Adrenal gland (tissue), 19 donors: Measurements from ENCODE around the gene PRKN. TPM values are rescaled to one million over a fixed set of nuclear protein-coding genes. Genes with fewer than 3 reads are reported as not detected.

Experiments used
- DNase-seq, 7 donors: peaks; one replicate each; pipeline ENCODE4 v3.0.0-alpha.2; 2019 to 2020
- H3K27ac ChIP-seq, 5 donors: fragments of 200-600 bp; sonication (generic) in 4 of 5; 1 replicate in 3 of 5; 2 replicates in 2 of 5; pipeline versions ENCODE4 v1.5.1 to v1.8.0; 2016 to 2020; ENCODE audit warnings: mild to moderate bottlenecking in 1 of 5
- H3K27me3 ChIP-seq: fragments of 200-600 bp; 2 replicates; pipeline ENCODE4 v1.8.0; 2021
- H3K36me3 ChIP-seq, 2 donors: fragments of 200-600 bp; replicated peaks in 1 of 2; 1 replicate in 1 of 2; 2 replicates in 1 of 2; pipeline versions ENCODE4 v1.5.1 to v1.8.0; 2018 to 2022
- H3K4me1 ChIP-seq, 2 donors: fragments of 200-600 bp; replicated peaks in 1 of 2; 1 replicate in 1 of 2; 2 replicates in 1 of 2; pipeline versions ENCODE4 v1.5.1 to v1.8.0; 2018 to 2021
- H3K4me3 ChIP-seq, 4 donors: fragments of 200-600 bp; sonication (generic) in 3 of 4; one replicate each; pipeline ENCODE4 v1.5.1; 2016 to 2018
- H3K9me3 ChIP-seq, 3 donors: fragments of 200-600 bp; sonication (generic) in 1 of 3; replicated peaks in 1 of 3; 1 replicate in 2 of 3; 2 replicates in 1 of 3; pipeline versions ENCODE4 v1.5.1 to v1.8.0; 2016 to 2021
- POLR2A ChIP-seq, 2 donors: fragments of 450-650 bp; IDR thresholded peaks; one replicate each; pipeline ENCODE4 v1.6.1; 2017; ENCODE audit warnings: antibody characterized with exemption in 2 of 2, mild to moderate bottlenecking in 2 of 2, moderate library complexity in 1 of 2
- WGBS, 4 donors: extraction: QIAGEN DNeasy Blood & Tissue Kit in 2 of 4; methylation state at CpG; one replicate each; pipeline versions ENCODE4 v1.1.5 to v1.1.7; 2013 to 2017; 5-methylcytosine and 5-hydroxymethylcytosine counted together
- intact Hi-C, 2 donors: fragments of 100-400 bp; cut with DNase I; formaldehyde crosslinking; loops; one replicate each; pipeline versions ENCODE4 v1.14.1 to v1.15.0; 2022 to 2023
- long read RNA-seq, 10 donors: library from polyadenylated mRNA in 3 of 10; unstranded in 2 of 10; stranded (forward) in 1 of 10; transcript quantifications; one replicate each; pipeline ENCODE4 v2.0.0 and lab custom pipeline, GENCODE V29; 2021 to 2026
- polyA plus RNA-seq, 3 donors: library from polyadenylated mRNA; stranded (reverse); fragments of 200-250 nt in 2 of 3; fragments of 350-450 nt in 1 of 3; fragmentation: Illumina TruSeq in 1 of 3; extraction: RNeasy Lipid Tissue Mini Kit (QIAGEN cat#74804) in 1 of 3; gene quantifications; one replicate each; pipeline ENCODE4 v1.2.3, GENCODE V29; 2013 to 2014
- total RNA-seq, 9 donors: library from RNA; depleted of rRNA in 4 of 9; stranded (reverse); fragments of >200 nt in 4 of 9; fragments of 120-200 nt in 1 of 9; fragmentation: NEBNext Ultra II Directional in 1 of 9; extraction: Animal tissue kit (Norgen Biotek cat#: 25700) in 1 of 9; gene quantifications; one replicate each; pipeline versions ENCODE4 v1.1.0 to v1.2.4, GENCODE V29; 2013 to 2023
- TF ChIP-seq, protein P1 (sequence below), 6 experiments: fragments of 450-650 bp in 4 of 6; fragments of 200-600 bp in 2 of 6; sonication (generic) in 1 of 6; IDR thresholded peaks; 1 replicate in 5 of 6; 2 replicates in 1 of 6; pipeline versions ENCODE4 v1.5.1 to v1.8.0; 2016 to 2021; ENCODE audit warnings: antibody characterized with exemption in 6 of 6, mild to moderate bottlenecking in 2 of 6, moderate library complexity in 1 of 6
- donor health status: healthy with polysubstance abuse.
- donor health status: Bipolar disorder and iron deficiency.
- donor health status: DM: yes; HTN: yes; CAD: no.
- donor health status: DM: no; HTN: no; CAD: no.
- donor health status: DM: no; HTN: no; CAD: no.
- donor health status: DM: yes; HTN: yes; CAD: no.

PRKN gene
- total RNA-seq = 100 to 1,000 TPM in 1 of 9 donors, 10 to 100 TPM in 6, 1 to 10 TPM in 2; 7.4 to 159 (median 14.7) TPM
- polyA plus RNA-seq = 1 to 10 TPM; 1.9 to 9.3 (median 2.9) TPM
- long read RNA-seq, donor 1, partial matches to known transcripts = 0 of 1 reads
- long read RNA-seq, donor 1, other reads (novel, unspliced or antisense) = 0 of 1 reads
- long read RNA-seq, donor 2 = 0 reads
- long read RNA-seq, donor 3 = 0 reads
- long read RNA-seq, donor 4, partial matches to known transcripts = 0 of 6 reads
- long read RNA-seq, donor 4, other reads (novel, unspliced or antisense) = 6 of 6 reads
- long read RNA-seq, donor 5, partial matches to known transcripts = 0 of 1 reads
- long read RNA-seq, donor 5, other reads (novel, unspliced or antisense) = 1 of 1 reads
- long read RNA-seq, donor 6, partial matches to known transcripts = 1 of 4 reads
- long read RNA-seq, donor 6, other reads (novel, unspliced or antisense) = 3 of 4 reads
- long read RNA-seq, donor 7, partial matches to known transcripts = 0 of 1 reads
- long read RNA-seq, donor 7, other reads (novel, unspliced or antisense) = 0 of 1 reads
- long read RNA-seq, donor 8, partial matches to known transcripts = 0 of 2 reads
- long read RNA-seq, donor 8, other reads (novel, unspliced or antisense) = 0 of 2 reads
- long read RNA-seq, donor 9 = 0 reads
- long read RNA-seq, donor 10 = 0 reads

DNA sequence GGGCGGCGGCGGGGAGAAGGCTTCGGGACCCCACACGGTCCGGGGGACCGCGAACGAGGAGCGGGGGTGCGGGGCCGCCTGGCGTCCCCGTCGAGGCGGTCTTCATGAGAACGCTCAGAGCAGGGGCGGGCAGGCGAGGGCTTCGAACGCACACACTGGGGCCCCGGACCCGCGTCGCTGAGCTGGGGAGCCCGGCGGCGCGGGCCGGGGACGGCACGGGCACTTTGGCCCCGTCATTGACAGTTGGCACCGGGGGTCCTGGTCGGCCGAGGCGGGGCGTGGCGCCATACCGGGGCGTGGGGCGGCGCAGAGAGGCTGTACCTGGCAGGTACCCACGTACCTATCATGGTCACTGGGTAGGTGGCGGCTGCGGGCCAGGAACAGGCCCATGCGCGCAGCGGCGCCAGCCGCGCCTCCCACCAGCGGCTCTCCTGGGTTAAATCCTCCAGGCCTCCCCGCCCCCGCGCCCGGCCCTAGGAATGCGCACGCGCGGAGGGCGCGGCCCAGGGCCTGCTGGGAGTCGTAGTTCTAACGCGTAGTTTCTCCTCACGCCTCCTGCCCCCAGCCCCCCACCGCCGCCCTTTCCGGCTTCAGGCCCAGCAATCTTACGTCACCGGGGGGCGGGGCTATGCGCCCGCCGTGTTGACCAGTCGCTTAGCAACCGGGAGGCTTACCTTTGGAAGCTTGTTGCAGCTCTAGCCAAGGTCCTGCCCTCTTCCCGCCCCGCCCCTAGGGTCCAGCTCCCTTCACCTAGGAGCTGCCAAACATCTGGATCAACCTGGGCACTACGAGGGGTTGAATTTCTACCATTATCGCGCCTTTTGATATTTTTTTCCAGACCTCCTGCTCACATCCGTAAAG lies at the start of gene PRKN, which contains the start of gene PACRG:
Gene PRKN (minus strand): TSS at position 445 of the 861 bp plus-strand sequence.
Gene PACRG (plus strand): TSS at position 653 of the 861 bp plus-strand sequence.
- H3K36me3 ChIP-seq = no peaks in the 10 kb centered on the region
- intact Hi-C loops = no loop called here
- TF ChIP-seq, protein P1, sequence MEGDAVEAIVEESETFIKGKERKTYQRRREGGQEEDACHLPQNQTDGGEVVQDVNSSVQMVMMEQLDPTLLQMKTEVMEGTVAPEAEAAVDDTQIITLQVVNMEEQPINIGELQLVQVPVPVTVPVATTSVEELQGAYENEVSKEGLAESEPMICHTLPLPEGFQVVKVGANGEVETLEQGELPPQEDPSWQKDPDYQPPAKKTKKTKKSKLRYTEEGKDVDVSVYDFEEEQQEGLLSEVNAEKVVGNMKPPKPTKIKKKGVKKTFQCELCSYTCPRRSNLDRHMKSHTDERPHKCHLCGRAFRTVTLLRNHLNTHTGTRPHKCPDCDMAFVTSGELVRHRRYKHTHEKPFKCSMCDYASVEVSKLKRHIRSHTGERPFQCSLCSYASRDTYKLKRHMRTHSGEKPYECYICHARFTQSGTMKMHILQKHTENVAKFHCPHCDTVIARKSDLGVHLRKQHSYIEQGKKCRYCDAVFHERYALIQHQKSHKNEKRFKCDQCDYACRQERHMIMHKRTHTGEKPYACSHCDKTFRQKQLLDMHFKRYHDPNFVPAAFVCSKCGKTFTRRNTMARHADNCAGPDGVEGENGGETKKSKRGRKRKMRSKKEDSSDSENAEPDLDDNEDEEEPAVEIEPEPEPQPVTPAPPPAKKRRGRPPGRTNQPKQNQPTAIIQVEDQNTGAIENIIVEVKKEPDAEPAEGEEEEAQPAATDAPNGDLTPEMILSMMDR (IDR thresholded peaks at IDR 0.05) = no peak
- peak; percentile 92 to 93 for TF ChIP-seq POLR2A (IDR thresholded peaks at IDR 0.05)
- peaks cover 5 to 9% of the 10 kb centered on the region in 2 donors for H3K4me1 ChIP-seq
- peak within 1 kb of the TSS in 4 of 5 donors; percentile 73 to 86 (median 84) for H3K27ac ChIP-seq
- H3K27me3 ChIP-seq = no peaks in the 10 kb centered on the region
- WGBS, 4 donors = 0 to 1% (median 1%) methylated on average over 7 to 84 of the region's 84 CpGs
- no peaks in the 10 kb centered on the region for H3K9me3 ChIP-seq
- H3K4me3 ChIP-seq = peak within 1 kb of the TSS; percentile 71 to 99 (median 84)
- peak; percentile 99 to 100 (median 99) for DNase-seq

DNA sequence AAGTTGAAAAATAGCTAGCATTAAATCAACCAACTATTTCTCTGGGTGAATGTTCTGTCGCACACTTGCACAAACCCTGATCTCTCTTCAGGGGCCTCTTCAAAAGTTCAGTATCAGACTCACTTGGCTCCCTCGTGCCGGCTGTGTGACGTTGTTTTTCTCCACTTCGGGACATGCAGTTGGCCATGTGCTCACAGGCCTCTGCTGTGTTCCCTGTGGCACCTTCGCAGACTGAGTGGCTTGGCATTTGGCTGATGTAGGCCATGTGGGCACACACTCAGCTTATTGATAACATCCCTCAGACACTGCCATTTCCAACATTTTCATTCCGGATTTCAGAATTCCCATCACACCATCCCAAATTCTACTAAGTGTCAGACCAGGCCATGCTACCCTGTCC lies 49.5 kb upstream of the PRKN start:
- no peaks in the 10 kb centered on the region for H3K4me1 ChIP-seq
- TF ChIP-seq POLR2A (IDR thresholded peaks at IDR 0.05) = no peak
- TF ChIP-seq, protein P1 (IDR thresholded peaks at IDR 0.05) = no peak
- WGBS, 4 donors = 78 to 89% (median 86%) methylated on average over 7 of the region's 7 CpGs
- H3K4me3 ChIP-seq = no peak overlapping the region
- H3K36me3 ChIP-seq = no peaks in the 10 kb centered on the region
- no peak for DNase-seq
- H3K27me3 ChIP-seq = no peaks in the 10 kb centered on the region
- intact Hi-C loops = no loop called here
- H3K9me3 ChIP-seq = peaks cover 0 to 15% (median 0%) of the 10 kb centered on the region in 3 donors
- H3K27ac ChIP-seq = no peak overlapping the region

DNA sequence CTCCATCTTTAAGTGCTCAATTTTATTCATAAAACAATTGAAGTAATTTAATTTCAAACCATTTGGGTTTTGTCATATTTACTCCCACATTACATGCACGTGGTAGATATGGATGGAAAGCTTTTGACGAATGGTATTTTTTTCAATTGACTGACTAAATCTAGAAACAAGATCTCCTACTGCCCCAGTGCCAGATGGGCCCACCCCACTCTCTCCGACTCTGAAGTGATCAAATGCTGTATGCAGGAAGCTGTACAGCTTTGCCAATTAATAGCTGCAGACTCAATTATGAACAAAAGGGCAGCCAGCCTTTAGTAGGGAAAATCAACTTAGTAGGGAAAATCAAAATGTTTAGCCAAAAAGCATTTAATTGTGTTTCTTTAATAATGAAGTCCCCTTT lies 46.4 kb upstream of the PRKN start:
- H3K27me3 ChIP-seq = no peaks in the 10 kb centered on the region
- H3K4me3 ChIP-seq = no peak overlapping the region
- WGBS, 4 donors = 74 to 83% (median 79%) methylated on average over 3 of the region's 3 CpGs
- no peaks in the 10 kb centered on the region for H3K36me3 ChIP-seq
- H3K27ac ChIP-seq = no peak overlapping the region
- DNase-seq = no peak
- no peaks in the 10 kb centered on the region for H3K9me3 ChIP-seq
- H3K4me1 ChIP-seq = no peaks in the 10 kb centered on the region
- TF ChIP-seq, protein P1 (IDR thresholded peaks at IDR 0.05) = no peak
- no peak for TF ChIP-seq POLR2A (IDR thresholded peaks at IDR 0.05)
- intact Hi-C loops = no loop called here

DNA sequence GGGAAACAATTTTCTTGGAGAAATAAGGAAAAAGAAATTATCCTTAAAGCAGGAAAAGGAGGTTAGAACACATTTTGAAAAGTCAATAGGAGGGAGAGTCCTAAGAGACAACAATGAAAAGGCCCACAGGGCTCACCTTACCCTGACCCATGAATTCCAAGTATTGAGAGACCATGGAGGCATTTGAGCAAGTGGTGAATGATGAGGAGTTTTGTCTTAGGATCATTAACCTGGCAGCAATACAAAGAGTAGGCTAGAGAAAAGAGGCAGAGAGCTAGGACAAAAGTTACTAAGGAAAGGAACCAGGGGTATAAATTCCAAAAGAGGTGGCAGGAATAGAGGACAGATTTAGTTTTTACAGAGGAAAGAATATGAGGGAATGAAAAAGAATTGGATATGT lies 44.9 kb upstream of the PRKN start:
- no peak for DNase-seq
- intact Hi-C loops = no loop called here
- TF ChIP-seq POLR2A (IDR thresholded peaks at IDR 0.05) = no peak
- TF ChIP-seq, protein P1 (IDR thresholded peaks at IDR 0.05) = no peak
- no peaks in the 10 kb centered on the region for H3K4me1 ChIP-seq
- H3K4me3 ChIP-seq = no peak overlapping the region
- H3K36me3 ChIP-seq = no peaks in the 10 kb centered on the region
- H3K9me3 ChIP-seq = no peaks in the 10 kb centered on the region
- H3K27ac ChIP-seq = no peak overlapping the region
- no peaks in the 10 kb centered on the region for H3K27me3 ChIP-seq
